Upper lobe of left lung (tissue), 6 donors: Measurements from ENCODE around the gene GABBR2. TPM values are rescaled to one million over a fixed set of nuclear protein-coding genes. Genes with fewer than 3 reads are reported as not detected.

ENCODE experiments used
- ATAC-seq, 2 donors: fragments of 200-7000 bp; cut with Tn5 transposase; one replicate each; pipeline ENCODE4 v1.9.1; 2022; ENCODE audit warnings: mild to moderate bottlenecking in 2 of 2, moderate library complexity in 2 of 2; ENCODE audit not compliant: low FRiP score in 2 of 2
- DNase-seq, 2 donors: peaks; one replicate each; pipeline ENCODE4 v3.0.0-alpha.2; 2019 to 2020
- H3K27ac ChIP-seq, 4 donors: fragments of 200-600 bp; sonication (generic); one replicate each; pipeline ENCODE4 v1.5.1; 2016 to 2019
- H3K27me3 ChIP-seq, 4 donors: fragments of 200-600 bp; sonication (generic); one replicate each; pipeline ENCODE4 v1.5.1; 2017 to 2019
- H3K36me3 ChIP-seq, 4 donors: fragments of 200-600 bp; sonication (generic); one replicate each; pipeline ENCODE4 v1.5.1; 2016 to 2019
- H3K4me1 ChIP-seq, 4 donors: fragments of 200-600 bp; sonication (generic); one replicate each; pipeline ENCODE4 v1.5.1; 2018 to 2019
- H3K4me3 ChIP-seq, 4 donors: fragments of 200-600 bp; sonication (generic); one replicate each; pipeline ENCODE4 v1.5.1; 2017 to 2019; ENCODE audit warnings: mild to moderate bottlenecking in 2 of 4, moderate library complexity in 1 of 4
- H3K9me3 ChIP-seq, 4 donors: fragments of 200-600 bp; sonication (generic); one replicate each; pipeline ENCODE4 v1.5.1; 2018 to 2019
- CTCF ChIP-seq, 6 experiments: fragments of 450-650 bp in 4 of 6; fragments of 200-600 bp in 2 of 6; sonication (generic) in 2 of 6; IDR thresholded peaks; one replicate each; pipeline ENCODE4 v1.5.1; 2016 to 2019; ENCODE audit warnings: antibody characterized with exemption in 6 of 6
- EP300 ChIP-seq, 4 donors: sonication (generic); formaldehyde crosslinking; IDR thresholded peaks; one replicate each; pipeline ENCODE4 v1.5.1; 2017; ENCODE audit warnings: antibody characterized with exemption in 4 of 4, control low read depth in 2 of 4
- POLR2A ChIP-seq, 4 donors: fragments of 450-650 bp; IDR thresholded peaks; one replicate each; pipeline ENCODE4 v1.5.1; 2016 to 2017; ENCODE audit warnings: antibody characterized with exemption in 4 of 4, mild to moderate bottlenecking in 2 of 4
- POLR2AphosphoS5 ChIP-seq, 2 donors: sonication (generic); formaldehyde crosslinking; IDR thresholded peaks; one replicate each; pipeline ENCODE4 v1.5.1; 2017; ENCODE audit warnings: antibody characterized with exemption in 2 of 2
- WGBS, 2 donors: methylation state at CpG; one replicate each; pipeline ENCODE4 v1.1.5; 2017 to 2018; 5-methylcytosine and 5-hydroxymethylcytosine counted together
- total RNA-seq, 6 donors: library from RNA; depleted of rRNA in 4 of 6; stranded (reverse); fragments of >200 nt in 4 of 6; gene quantifications; one replicate each; pipeline versions ENCODE4 v1.1.0 to v1.2.1, GENCODE V29; 2016 to 2021
- donor health status: DM: no; HTN: no; CAD: no; lungs with moderate emphysema.
- donor health status: DM: no; HTN: yes; CAD: no; lungs with severe emphysema.

The GABBR2 gene
- total RNA-seq, 6 donors from 2014 or later: 0.15 to 1.00 (median 0.81) TPM; not detected in 1

GRCh38 chr9:98379572-98379971 lies 329.2 kb downstream of the GABBR2 start:
- TF ChIP-seq POLR2AphosphoS5 (IDR thresholded peaks at IDR 0.05) (no peak), POLR2A (IDR thresholded peaks at IDR 0.05) (no peak), EP300 (IDR thresholded peaks at IDR 0.05) (no peak), CTCF (IDR thresholded peaks at IDR 0.05) (no peak)
- WGBS, 2 donors: 90 to 93% methylated on average over 1 of the region's 1 CpG
- Histone ChIP-seq H3K27me3 (no peaks in the 10 kb centered on the region), H3K4me3 (no peak overlapping the region), H3K36me3 (no peaks in the 10 kb centered on the region), H3K9me3 (no peaks in the 10 kb centered on the region), H3K4me1 (peaks cover 0 to 9% (median 4%) of the 10 kb centered on the region in 4 donors), H3K27ac (no peak overlapping the region)
- no peak for DNase-seq
- no peak for ATAC-seq

- TF ChIP-seq EP300 (IDR thresholded peaks at IDR 0.05) (no peak), CTCF (IDR thresholded peaks at IDR 0.05) (no peak), POLR2AphosphoS5 (IDR thresholded peaks at IDR 0.05) (no peak), POLR2A (IDR thresholded peaks at IDR 0.05) (no peak)
- H3K36me3 ChIP-seq: no peaks in the 10 kb centered on the region
- 83 to 100% methylated on average over 2 to 5 of the region's 5 CpGs for WGBS, 2 donors
Observed at GRCh38 chr9:98378794-98379193, 329.9 kb downstream of the GABBR2 start.

GRCh38 chr9:98378206-98378780 lies 330.4 kb downstream of the GABBR2 start:
- H3K4me1 ChIP-seq: peaks cover 0 to 9% (median 4%) of the 10 kb centered on the region in 4 donors
- no peaks in the 10 kb centered on the region for H3K36me3 ChIP-seq
- TF ChIP-seq POLR2AphosphoS5 (IDR thresholded peaks at IDR 0.05) (no peak), EP300 (IDR thresholded peaks at IDR 0.05) (no peak), POLR2A (IDR thresholded peaks at IDR 0.05) (no peak), CTCF (IDR thresholded peaks at IDR 0.05) (no peak)
- WGBS, 2 donors: 89 to 94% methylated on average over 6 to 8 of the region's 8 CpGs
- no peak for DNase-seq
- ATAC-seq: no peak
- H3K27ac ChIP-seq: no peak overlapping the region
- H3K9me3 ChIP-seq: no peaks in the 10 kb centered on the region
- H3K4me3 ChIP-seq: no peak overlapping the region
- H3K27me3 ChIP-seq: no peaks in the 10 kb centered on the region

More at GRCh38 chr9:98378794-98379193, 329.9 kb downstream of the GABBR2 start:
- ATAC-seq (no peak), DNase-seq (no peak)
- Histone ChIP-seq H3K4me1 (peaks cover 0 to 9% (median 4%) of the 10 kb centered on the region in 4 donors), H3K27me3 (no peaks in the 10 kb centered on the region), H3K9me3 (no peaks in the 10 kb centered on the region), H3K27ac (no peak overlapping the region), H3K4me3 (no peak overlapping the region)

GRCh38 chr9:98375138-98375726 lies 333.5 kb downstream of the GABBR2 start:
- 82 to 95% methylated on average over 3 of the region's 3 CpGs for WGBS, 2 donors
- peak in 1 of 2 donors; percentile 15 for ATAC-seq
- no peaks in the 10 kb centered on the region for H3K9me3 ChIP-seq
- TF ChIP-seq CTCF (IDR thresholded peaks at IDR 0.05): no peak
- no peak for TF ChIP-seq POLR2AphosphoS5 (IDR thresholded peaks at IDR 0.05)
- no peak for TF ChIP-seq POLR2A (IDR thresholded peaks at IDR 0.05)
- TF ChIP-seq EP300 (IDR thresholded peaks at IDR 0.05): no peak
- no peak overlapping the region for H3K27ac ChIP-seq
- H3K4me1 ChIP-seq: peaks cover 0 to 4% (median 2%) of the 10 kb centered on the region in 4 donors
- H3K4me3 ChIP-seq: no peak overlapping the region
- no peaks in the 10 kb centered on the region for H3K27me3 ChIP-seq
- no peaks in the 10 kb centered on the region for H3K36me3 ChIP-seq
- no peak for DNase-seq
